Neural crest cell (in vitro differentiated cells): ENCODE data around the gene ANO7. TPM values are rescaled to one million over a fixed set of nuclear protein-coding genes. Genes with fewer than 3 reads are reported as not detected.

ENCODE experiments used
- DNase-seq: peaks from one replicate; pipeline ENCODE4 v3.0.0; 2021; ENCODE audit warnings: low read depth, mixed read lengths, low spot score
- H3K27ac Mint-ChIP-seq: one replicate; pipeline ENCODE4 v1.8.0; 2021; ENCODE audit warnings: mild to moderate bottlenecking, mixed read lengths; ENCODE audit not compliant: unreplicated experiment
- H3K27me3 Mint-ChIP-seq: 2 replicates; pipeline ENCODE4 v1.8.0; 2021; ENCODE audit warnings: low read depth, mild to moderate bottlenecking, mixed read lengths
- H3K36me3 Mint-ChIP-seq: 2 replicates; pipeline ENCODE4 v1.8.0; 2021; ENCODE audit warnings: low read depth, mild to moderate bottlenecking, mixed read lengths
- H3K4me1 Mint-ChIP-seq: 2 replicates; pipeline ENCODE4 v1.8.0; 2021; ENCODE audit warnings: mixed read lengths
- H3K4me3 Mint-ChIP-seq: one replicate; pipeline ENCODE4 v1.8.0; 2021; ENCODE audit warnings: mild to moderate bottlenecking, mixed read lengths
- H3K9me3 Mint-ChIP-seq: 2 replicates; pipeline ENCODE4 v1.8.0; 2021; ENCODE audit warnings: mixed read lengths
- total RNA-seq: library from RNA; stranded (reverse); gene quantifications from 2 replicates; pipeline ENCODE4 v1.2.1, GENCODE V29; 2021
- TF ChIP-seq, protein P1 (sequence below): fragments of 200-600 bp; sonication (generic); conservative IDR thresholded peaks from 2 replicates; pipeline ENCODE4 v1.5.0; 2021; ENCODE audit warnings: antibody characterized with exemption, mild to moderate bottlenecking

ANO7 gene
- total RNA-seq, 1 donor from 2014 or later, result 3.2 TPM

DNA sequence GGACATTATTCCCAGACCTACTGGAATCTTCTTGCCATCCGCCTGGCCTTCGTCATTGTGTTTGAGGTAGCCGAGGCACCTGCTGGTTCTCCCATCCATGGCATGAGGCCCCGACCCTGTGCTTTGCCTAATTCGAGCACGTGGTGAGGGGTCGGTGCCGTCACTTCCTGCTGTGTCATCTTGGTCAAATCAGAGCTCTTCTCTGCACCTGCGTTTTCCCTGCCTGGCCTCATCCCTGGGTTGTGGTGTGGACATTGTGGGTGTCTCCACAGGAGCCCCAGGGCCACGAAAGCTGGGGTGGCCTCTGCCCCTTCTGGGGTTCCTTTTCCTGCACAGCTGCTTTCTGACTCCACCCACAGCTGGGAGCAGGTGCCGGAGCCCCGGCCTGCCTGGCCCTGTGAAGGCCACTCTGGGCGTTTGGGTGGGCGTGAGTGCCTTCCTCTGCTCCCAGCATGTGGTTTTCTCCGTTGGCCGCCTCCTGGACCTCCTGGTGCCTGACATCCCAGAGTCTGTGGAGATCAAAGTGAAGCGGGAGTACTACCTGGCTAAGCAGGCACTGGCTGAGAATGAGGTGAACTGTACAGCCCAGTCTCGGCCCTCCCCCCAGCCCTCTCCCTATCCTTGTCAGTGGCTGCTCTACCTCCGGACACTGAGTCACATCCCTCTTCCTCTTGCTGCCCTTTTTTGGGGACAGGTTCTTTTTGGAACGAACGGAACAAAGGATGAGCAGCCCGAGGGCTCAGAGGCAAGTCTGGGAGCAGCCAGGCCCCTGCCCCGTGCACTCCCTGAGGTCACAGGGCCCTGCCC, 34.9 kb downstream of the ANO7 start:
- no peak for DNase-seq
- H3K9me3 Mint-ChIP-seq, result no peaks in the 10 kb centered on the region
- H3K4me1 Mint-ChIP-seq, result peaks cover 40% of the 10 kb centered on the region
- H3K36me3 Mint-ChIP-seq, result no peaks in the 10 kb centered on the region
- TF ChIP-seq, protein P1, sequence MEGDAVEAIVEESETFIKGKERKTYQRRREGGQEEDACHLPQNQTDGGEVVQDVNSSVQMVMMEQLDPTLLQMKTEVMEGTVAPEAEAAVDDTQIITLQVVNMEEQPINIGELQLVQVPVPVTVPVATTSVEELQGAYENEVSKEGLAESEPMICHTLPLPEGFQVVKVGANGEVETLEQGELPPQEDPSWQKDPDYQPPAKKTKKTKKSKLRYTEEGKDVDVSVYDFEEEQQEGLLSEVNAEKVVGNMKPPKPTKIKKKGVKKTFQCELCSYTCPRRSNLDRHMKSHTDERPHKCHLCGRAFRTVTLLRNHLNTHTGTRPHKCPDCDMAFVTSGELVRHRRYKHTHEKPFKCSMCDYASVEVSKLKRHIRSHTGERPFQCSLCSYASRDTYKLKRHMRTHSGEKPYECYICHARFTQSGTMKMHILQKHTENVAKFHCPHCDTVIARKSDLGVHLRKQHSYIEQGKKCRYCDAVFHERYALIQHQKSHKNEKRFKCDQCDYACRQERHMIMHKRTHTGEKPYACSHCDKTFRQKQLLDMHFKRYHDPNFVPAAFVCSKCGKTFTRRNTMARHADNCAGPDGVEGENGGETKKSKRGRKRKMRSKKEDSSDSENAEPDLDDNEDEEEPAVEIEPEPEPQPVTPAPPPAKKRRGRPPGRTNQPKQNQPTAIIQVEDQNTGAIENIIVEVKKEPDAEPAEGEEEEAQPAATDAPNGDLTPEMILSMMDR, result no peak
- peaks cover 7% of the 10 kb centered on the region for H3K27me3 Mint-ChIP-seq
- H3K4me3 Mint-ChIP-seq, result peak overlapping the region; percentile 76
- no peak overlapping the region for H3K27ac Mint-ChIP-seq

- TF ChIP-seq, protein P1, result no peak
- Mint-ChIP-seq H3K4me1 (peaks cover 32% of the 10 kb centered on the region), H3K9me3 (no peaks in the 10 kb centered on the region), H3K27me3 (peaks cover 3% of the 10 kb centered on the region), H3K4me3 (peak overlapping the region; percentile 76), H3K27ac (peak overlapping the region; percentile 62), H3K36me3 (no peaks in the 10 kb centered on the region)
- peak; percentile 43 for DNase-seq
Observed at GRCh38 chr2:241224018-241224850, 35.8 kb downstream of the ANO7 start.

DNA sequence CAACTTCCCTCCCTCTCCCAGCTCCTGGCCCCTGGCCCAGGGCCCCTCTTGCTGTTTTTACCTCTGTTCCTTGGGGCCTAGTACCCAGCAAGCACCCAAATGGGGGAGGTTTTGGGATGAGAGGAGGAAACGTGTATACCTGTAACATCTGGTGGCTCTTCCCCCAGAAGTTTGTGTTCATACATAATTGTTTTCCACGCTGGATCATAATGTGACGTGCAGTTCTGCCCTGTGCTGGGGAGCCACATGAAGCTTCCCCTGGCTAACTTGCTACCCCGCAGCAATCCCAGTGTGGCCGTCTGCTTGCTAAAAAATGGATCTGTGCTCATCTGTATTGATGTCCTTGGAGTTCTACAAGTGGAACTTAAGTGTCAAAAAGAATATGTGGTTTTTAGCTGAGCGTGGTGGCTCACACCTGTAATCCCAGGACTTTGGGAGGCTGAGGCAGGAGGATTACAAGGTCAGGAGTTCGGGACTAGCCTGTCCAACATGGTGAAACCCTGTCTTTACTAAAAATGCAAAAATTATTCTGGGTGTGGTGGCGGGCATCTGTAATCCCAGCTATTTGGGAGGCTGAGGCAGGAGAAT, 36.5 kb downstream of the ANO7 start:
- TF ChIP-seq, protein P1, result no peak
- Mint-ChIP-seq H3K4me1 (peaks cover 28% of the 10 kb centered on the region), H3K36me3 (no peaks in the 10 kb centered on the region), H3K4me3 (peak overlapping the region; percentile 76), H3K27ac (peak overlapping the region; percentile 62), H3K9me3 (no peaks in the 10 kb centered on the region), H3K27me3 (peaks cover 3% of the 10 kb centered on the region)
- DNase-seq, result no peak

- H3K4me1 Mint-ChIP-seq, result peaks cover 25% of the 10 kb centered on the region
- H3K27me3 Mint-ChIP-seq, result peaks cover 3% of the 10 kb centered on the region
- no peak overlapping the region for H3K27ac Mint-ChIP-seq
- TF ChIP-seq, protein P1, result no peak
- no peak for DNase-seq
- H3K36me3 Mint-ChIP-seq, result no peaks in the 10 kb centered on the region
- no peak overlapping the region for H3K4me3 Mint-ChIP-seq
- H3K9me3 Mint-ChIP-seq, result no peaks in the 10 kb centered on the region
Observed at GRCh38 chr2:241225545-241225944, 37.1 kb downstream of the ANO7 start.

DNA sequence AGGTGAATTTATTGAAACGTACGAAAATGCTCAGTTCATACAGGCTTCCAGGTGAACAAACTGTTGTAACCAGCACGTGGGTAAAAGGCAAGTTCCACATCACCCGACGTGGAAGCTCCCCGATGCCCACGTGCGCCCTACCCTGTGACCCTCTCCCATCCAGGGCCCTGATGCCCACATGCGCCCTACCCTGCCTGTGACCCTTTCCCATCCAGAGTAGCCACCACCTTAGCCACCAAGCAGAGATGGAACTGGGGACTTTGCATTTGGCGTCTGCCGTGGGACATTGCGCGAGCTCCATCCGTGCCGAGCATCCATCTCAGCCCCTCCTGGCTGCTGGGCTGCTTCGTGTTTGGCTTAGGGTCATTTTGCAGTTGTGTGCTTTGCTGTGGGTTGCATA, 37.5 kb downstream of the ANO7 start:
- Mint-ChIP-seq H3K36me3 (no peaks in the 10 kb centered on the region), H3K4me3 (no peak overlapping the region), H3K27me3 (peaks cover 3% of the 10 kb centered on the region), H3K27ac (no peak overlapping the region), H3K4me1 (peaks cover 25% of the 10 kb centered on the region), H3K9me3 (no peaks in the 10 kb centered on the region)
- TF ChIP-seq, protein P1, result no peak
- DNase-seq, result no peak
